ENCODE results near the gene ASB18. TPM values are rescaled to one million over a fixed set of nuclear protein-coding genes. Genes with fewer than 3 reads are reported as not detected.
"Not testable (repeated sequence)": the region's sequence is repeated elsewhere in the genome, so short reads cannot be mapped to it uniquely, and the experiment has no call there.

ASB18 gene
- total and polyA plus RNA-seq, 2 donors (not counting 3 experiments of a cell fraction or from before 2014, with no cell fraction given): not detected

- CTCF ChIA-PET: no interaction called here
- no peak overlapping the region for H3K9ac ChIP-seq (replicated peaks; ENCODE audit: extremely low read depth, insufficient read depth, low read length)
- dilution Hi-C loops (cut with MboI; ENCODE audit: extremely low pct_ligation_motif_present, low sequenced_read_pairs): no loop called here
- no peak for DNase-seq (ENCODE audit: low read depth, low spot score)
- no peaks in the 10 kb centered on the region for H3K36me3 ChIP-seq (ENCODE audit: control insufficient read depth in 2 of 2, extremely low read depth in 1 of 2, insufficient read depth in 2 of 2, low read length in 2 of 2)
- no TSS peak for BruUV-seq (replicated peaks)
- no peak overlapping the region for H3K4me3 ChIP-seq (replicated peaks in 1 of 3; ENCODE audit: insufficient read depth in 1 of 3, low read depth in 1 of 3, low read length in 3 of 3)
- no peak for FAIRE-seq
- H3K27ac ChIP-seq (ENCODE audit: insufficient read depth, low read depth, low read length): no peak overlapping the region
- H3K27me3 ChIP-seq (ENCODE audit: control insufficient read depth in 2 of 2, insufficient read depth in 2 of 2, low read length in 2 of 2): no peaks in the 10 kb centered on the region
- TF ChIP-seq CTCF (IDR thresholded peaks at IDR 0.05; ENCODE audit: extremely low read depth in 1 of 2, insufficient read depth in 1 of 2, low read depth in 1 of 2, low read length in 2 of 2) (no peak), GATA2 (IDR thresholded peaks at IDR 0.05; ENCODE audit: insufficient read depth, insufficient read length, low read depth, low read length) (no peak), EZH2 (IDR thresholded peaks at IDR 0.05; ENCODE audit: borderline replicate concordance, low read depth, low read length, severe bottlenecking) (no peak), MYC (IDR thresholded peaks at IDR 0.05; ENCODE audit: low read depth, low read length) (no peak), POLR2AphosphoS5 (IDR thresholded peaks at IDR 0.05; ENCODE audit: insufficient read depth, low read depth, low read length) (no peak), MAX (IDR thresholded peaks at IDR 0.05; ENCODE audit: insufficient read depth, insufficient read length) (no peak), FOS (IDR thresholded peaks at IDR 0.05; ENCODE audit: borderline replicate concordance, insufficient read depth, low read length) (no peak)
- H3K4me2 ChIP-seq (ENCODE audit: insufficient read depth, low read length): no peak overlapping the region
- POLR2A ChIA-PET: no interaction called here
- intact Hi-C loops (cut with micrococcal nuclease): no loop called here
- no peak overlapping the region for H2AFZ ChIP-seq (ENCODE audit: low read depth, low read length)
- no peaks in the 10 kb centered on the region for H3K4me1 ChIP-seq (ENCODE audit: control insufficient read depth, extremely low read depth, insufficient read depth, low read length)
- H4K20me1 ChIP-seq (replicated peaks; ENCODE audit: control insufficient read depth, extremely low read depth, insufficient read depth, low read length): no peaks in the 10 kb centered on the region
- no peaks in the 10 kb centered on the region for H3K79me2 ChIP-seq (ENCODE audit: control insufficient read depth, insufficient read depth, low read length)
- no peaks in the 10 kb centered on the region for H3K9me1 ChIP-seq (replicated peaks; ENCODE audit: control insufficient read depth, extremely low read depth, insufficient read depth, low read length)
- H3K9me3 ChIP-seq (replicated peaks; ENCODE audit: control insufficient read depth, insufficient read depth, low read length): no peaks in the 10 kb centered on the region
Observed at GRCh38 chr2:236271851-236272250, 7.6 kb upstream of the ASB18 start.

GRCh38 chr2:236269876-236270275 lies 5.7 kb upstream of the ASB18 start:
- BruUV-seq (replicated peaks); H3K27ac ChIP-seq (ENCODE audit: insufficient read depth, low read depth, low read length); DNase-seq (ENCODE audit: low read depth, low spot score); POLR2A ChIA-PET; H3K9me1 ChIP-seq (replicated peaks; ENCODE audit: control insufficient read depth, extremely low read depth, insufficient read depth, low read length); H3K79me2 ChIP-seq (ENCODE audit: control insufficient read depth, insufficient read depth, low read length); CTCF ChIA-PET; H3K9ac ChIP-seq (replicated peaks; ENCODE audit: extremely low read depth, insufficient read depth, low read length); H2AFZ ChIP-seq (ENCODE audit: low read depth, low read length); dilution Hi-C loops (cut with MboI; ENCODE audit: extremely low pct_ligation_motif_present, low sequenced_read_pairs); H3K27me3 ChIP-seq (ENCODE audit: control insufficient read depth in 2 of 2, insufficient read depth in 2 of 2, low read length in 2 of 2); H4K20me1 ChIP-seq (replicated peaks; ENCODE audit: control insufficient read depth, extremely low read depth, insufficient read depth, low read length); H3K4me3 ChIP-seq (replicated peaks in 1 of 3; ENCODE audit: insufficient read depth in 1 of 3, low read depth in 1 of 3, low read length in 3 of 3); intact Hi-C loops (cut with micrococcal nuclease); H3K36me3 ChIP-seq (ENCODE audit: control insufficient read depth in 2 of 2, extremely low read depth in 1 of 2, insufficient read depth in 2 of 2, low read length in 2 of 2); H3K4me1 ChIP-seq (ENCODE audit: control insufficient read depth, extremely low read depth, insufficient read depth, low read length); H3K9me3 ChIP-seq (replicated peaks; ENCODE audit: control insufficient read depth, insufficient read depth, low read length); H3K4me2 ChIP-seq (ENCODE audit: insufficient read depth, low read length); FAIRE-seq: not testable (repeated sequence)

All from endothelial cell of umbilical vein (primary cell).